Smooth muscle cell (in vitro differentiated cells): ENCODE results near the gene RFC5. TPM values are rescaled to one million over a fixed set of nuclear protein-coding genes. Genes with fewer than 3 reads are reported as not detected.

Experiments
- DNase-seq: peaks from one replicate; lab custom pipeline; 2025; ENCODE audit not compliant: unreplicated experiment; lab: John Stamatoyannopoulos, UW
- H2AFZ ChIP-seq: fragments of 200-600 bp; sonication (generic); 2 replicates; pipeline ENCODE4 v1.6.0; 2016; ENCODE audit warnings: antibody characterized with exemption, low read depth, mild to moderate bottlenecking
- H3F3A ChIP-seq: fragments of 200-600 bp; sonication (generic); 2 replicates; pipeline ENCODE4 v1.6.0; 2017; ENCODE audit warnings: antibody characterized with exemption, low read depth
- H3K27ac ChIP-seq: fragments of 200-600 bp; sonication (generic); 2 replicates; pipeline ENCODE4 v1.5.1; 2016; ENCODE audit warnings: low read depth, mild to moderate bottlenecking
- H3K27me3 ChIP-seq: fragments of 200-600 bp; sonication (generic); 2 replicates; pipeline ENCODE4 v1.6.1; 2016; ENCODE audit warnings: low read depth, mild to moderate bottlenecking
- H3K36me3 ChIP-seq: fragments of 200-600 bp; sonication (generic); 2 replicates; pipeline ENCODE4 v1.5.1; 2016; ENCODE audit warnings: low read depth
- H3K4me1 ChIP-seq: fragments of 200-600 bp; sonication (generic); 2 replicates; pipeline ENCODE4 v1.5.1; 2016; ENCODE audit warnings: low read depth
- H3K4me2 ChIP-seq: fragments of 200-600 bp; sonication (generic); 2 replicates; pipeline ENCODE4 v1.6.0; 2016; ENCODE audit warnings: mild to moderate bottlenecking
- H3K4me3 ChIP-seq: fragments of 200-600 bp; sonication (generic); 2 replicates; pipeline ENCODE4 v1.5.1; 2016; ENCODE audit warnings: mild to moderate bottlenecking
- H3K79me2 ChIP-seq: fragments of 200-600 bp; sonication (generic); 2 replicates; pipeline ENCODE4 v1.6.0; 2016; ENCODE audit warnings: low read depth, mild to moderate bottlenecking
- H3K9ac ChIP-seq: fragments of 200-600 bp; sonication (generic); 2 replicates; pipeline ENCODE4 v1.6.0; 2016; ENCODE audit warnings: low read depth
- H3K9me3 ChIP-seq: fragments of 200-600 bp; sonication (generic); replicated peaks from 2 replicates; pipeline ENCODE4 v1.5.1; 2016; ENCODE audit warnings: low read depth
- H4K20me1 ChIP-seq: fragments of 200-600 bp; sonication (generic); 2 replicates; pipeline ENCODE4 v1.6.0; 2016; ENCODE audit warnings: low read depth
- WGBS: methylation state at CpG from one replicate; pipeline ENCODE4 v1.1.7; 2016; ENCODE audit warnings: low lambda C conversion rate; 5-methylcytosine and 5-hydroxymethylcytosine counted together
- polyA plus RNA-seq: library from polyadenylated mRNA; unstranded; fragments of >200 nt; fragmentation: Nextera tagmentation; extraction: Ambion mirVana; gene quantifications from 2 replicates; pipeline ENCODE4 v1.2.1, GENCODE V29; 2016
- total RNA-seq: library from RNA; depleted of rRNA; stranded (reverse); fragments of >200 nt; gene quantifications from 2 replicates; pipeline ENCODE4 v1.2.3, GENCODE V29; 2014
- TF ChIP-seq, protein P1 (sequence below): fragments of 200-600 bp; sonication (generic); IDR thresholded peaks from 2 replicates; pipeline ENCODE4 v1.5.1; 2017; ENCODE audit warnings: borderline replicate concordance, mild to moderate bottlenecking, antibody characterized with exemption; ENCODE audit not compliant: insufficient read depth, poor library complexity, severe bottlenecking

The RFC5 gene
- total and polyA plus RNA-seq, 2 experiments from 2014 or later: 16.4 to 27.1 TPM

DNA sequence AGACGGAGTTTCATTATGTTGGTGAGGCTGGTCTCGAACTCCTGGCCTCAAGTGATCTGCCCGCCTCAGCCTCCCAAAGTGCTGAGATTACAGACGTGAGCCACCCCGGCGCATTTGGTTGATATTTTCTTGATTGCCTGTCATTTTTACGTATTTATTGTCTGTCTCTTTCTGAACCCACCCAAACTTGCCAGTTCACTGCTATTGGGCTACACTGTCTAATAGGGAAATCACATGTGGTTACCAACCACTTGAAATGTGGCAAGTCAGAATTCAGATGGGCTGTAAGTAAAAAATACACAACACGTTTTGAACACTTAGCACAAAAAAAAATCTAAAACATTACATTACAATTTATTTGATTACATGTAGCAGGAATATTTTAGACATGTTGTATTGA is 42.4 kb downstream of the RFC5 start:
- Histone ChIP-seq H3K4me2 (no peak overlapping the region), H3K4me3 (no peak overlapping the region), H3K27me3 (no peaks in the 10 kb centered on the region), H3K79me2 (peaks cover 60% of the 10 kb centered on the region), H3K9ac (no peak overlapping the region), H3K9me3 (no peaks in the 10 kb centered on the region), H4K20me1 (peaks cover 4% of the 10 kb centered on the region), H3K4me1 (peaks cover 24% of the 10 kb centered on the region), H3K27ac (peak overlapping the region; percentile 91), H3K36me3 (no peaks in the 10 kb centered on the region), H3F3A (peaks cover 12% of the 10 kb centered on the region), H2AFZ (no peak overlapping the region)
- WGBS: 98% methylated on average over 8 of the region's 8 CpGs
- TF ChIP-seq, protein P1, sequence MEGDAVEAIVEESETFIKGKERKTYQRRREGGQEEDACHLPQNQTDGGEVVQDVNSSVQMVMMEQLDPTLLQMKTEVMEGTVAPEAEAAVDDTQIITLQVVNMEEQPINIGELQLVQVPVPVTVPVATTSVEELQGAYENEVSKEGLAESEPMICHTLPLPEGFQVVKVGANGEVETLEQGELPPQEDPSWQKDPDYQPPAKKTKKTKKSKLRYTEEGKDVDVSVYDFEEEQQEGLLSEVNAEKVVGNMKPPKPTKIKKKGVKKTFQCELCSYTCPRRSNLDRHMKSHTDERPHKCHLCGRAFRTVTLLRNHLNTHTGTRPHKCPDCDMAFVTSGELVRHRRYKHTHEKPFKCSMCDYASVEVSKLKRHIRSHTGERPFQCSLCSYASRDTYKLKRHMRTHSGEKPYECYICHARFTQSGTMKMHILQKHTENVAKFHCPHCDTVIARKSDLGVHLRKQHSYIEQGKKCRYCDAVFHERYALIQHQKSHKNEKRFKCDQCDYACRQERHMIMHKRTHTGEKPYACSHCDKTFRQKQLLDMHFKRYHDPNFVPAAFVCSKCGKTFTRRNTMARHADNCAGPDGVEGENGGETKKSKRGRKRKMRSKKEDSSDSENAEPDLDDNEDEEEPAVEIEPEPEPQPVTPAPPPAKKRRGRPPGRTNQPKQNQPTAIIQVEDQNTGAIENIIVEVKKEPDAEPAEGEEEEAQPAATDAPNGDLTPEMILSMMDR: no peak
- DNase-seq: no peak

DNA sequence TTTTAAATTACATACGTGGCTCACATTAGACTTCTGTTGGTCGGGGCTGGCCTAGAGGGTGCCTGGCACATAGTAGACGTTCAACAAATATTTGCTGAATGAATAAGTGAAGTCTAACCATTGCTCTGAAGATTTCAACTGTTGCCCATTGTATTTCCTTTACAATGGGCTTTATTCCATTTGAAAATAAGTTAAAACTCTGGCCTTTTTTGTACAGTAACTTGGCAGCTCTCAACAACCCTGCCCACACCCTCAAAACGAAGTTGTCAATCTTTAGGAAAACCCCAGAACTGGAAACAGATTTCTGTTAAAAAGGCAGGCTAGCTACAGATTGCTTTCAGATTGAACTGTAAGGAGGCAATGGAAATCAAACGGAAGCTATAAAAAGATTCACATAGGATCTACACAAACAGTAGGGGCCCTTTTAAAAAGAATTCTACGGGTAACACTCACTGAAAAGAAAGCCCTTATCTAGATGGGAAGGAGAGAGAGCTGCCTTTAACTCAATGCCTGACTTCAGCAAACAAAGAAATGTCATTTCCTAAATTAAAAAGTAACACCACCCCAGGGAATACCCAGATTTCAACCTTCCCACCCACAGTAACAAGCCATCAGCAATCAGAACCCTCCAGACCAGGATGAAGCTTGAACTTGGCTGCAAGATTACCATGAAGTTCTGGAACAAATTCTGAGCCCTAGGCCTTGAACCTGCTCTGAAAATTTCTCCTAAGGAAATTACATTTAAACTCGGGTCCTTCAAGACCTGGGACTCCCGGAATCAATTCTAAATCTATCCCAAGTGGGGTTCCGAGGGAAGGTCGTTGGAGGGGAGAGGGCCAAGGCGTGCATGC is 43.1 kb downstream of the RFC5 start:
- Histone ChIP-seq H3K4me2 (peak overlapping the region; percentile 95), H3K4me1 (peaks cover 29% of the 10 kb centered on the region), H3F3A (peaks cover 12% of the 10 kb centered on the region), H3K27me3 (no peaks in the 10 kb centered on the region), H2AFZ (peak overlapping the region; percentile 5), H4K20me1 (peaks cover 4% of the 10 kb centered on the region), H3K79me2 (peaks cover 55% of the 10 kb centered on the region), H3K36me3 (no peaks in the 10 kb centered on the region), H3K9ac (peak overlapping the region; percentile 97), H3K27ac (peak overlapping the region; percentile 91), H3K9me3 (no peaks in the 10 kb centered on the region), H3K4me3 (peak overlapping the region; percentile 91)
- 17% methylated on average over 11 of the region's 11 CpGs for WGBS
- TF ChIP-seq, protein P1: no peak
- no peak for DNase-seq

DNA sequence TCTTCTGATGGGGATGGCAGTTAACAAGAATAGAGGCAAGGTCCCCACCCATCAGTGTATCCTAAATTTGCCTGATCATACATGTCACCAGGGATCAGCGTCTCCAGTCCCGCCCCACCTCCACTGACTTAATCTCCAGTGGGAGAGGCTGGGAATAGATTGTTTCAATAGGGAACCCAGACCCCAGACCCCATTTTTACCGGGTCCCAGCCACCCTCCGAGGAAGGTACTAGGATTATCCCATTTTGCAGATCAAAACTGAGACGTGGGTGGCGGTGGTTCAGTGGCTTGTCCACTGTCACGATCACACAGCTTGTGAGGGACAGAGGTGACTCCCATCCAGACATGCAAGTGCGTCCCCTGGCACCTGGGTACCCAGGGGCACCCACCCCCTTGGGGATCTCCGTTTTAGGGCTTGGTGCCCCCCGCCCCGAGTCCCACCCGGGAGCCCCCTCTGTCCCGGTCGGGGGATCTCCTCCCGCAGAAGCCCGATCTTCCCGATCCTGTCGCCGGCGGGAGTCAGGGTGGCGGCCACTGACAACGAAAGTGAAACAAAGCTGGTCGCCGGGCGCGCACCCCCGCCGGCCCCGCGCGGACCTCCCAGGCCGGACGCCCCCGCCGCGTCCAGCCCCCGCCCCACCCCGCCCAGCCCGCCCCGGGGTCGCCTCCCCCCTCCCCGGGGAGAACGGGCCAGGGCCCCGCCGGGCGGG is 44.0 kb downstream of the RFC5 start:
- WGBS: under 1% methylated on average over 17 of the region's 46 CpGs
- peaks cover 12% of the 10 kb centered on the region for H3F3A ChIP-seq
- H3K9me3 ChIP-seq: no peaks in the 10 kb centered on the region
- no peaks in the 10 kb centered on the region for H3K27me3 ChIP-seq
- peak overlapping the region; percentile 91 for H3K4me3 ChIP-seq
- peak overlapping the region; percentile 95 for H3K4me2 ChIP-seq
- no peaks in the 10 kb centered on the region for H3K36me3 ChIP-seq
- DNase-seq: peak; percentile 46
- peak overlapping the region; percentile 5 for H2AFZ ChIP-seq
- H3K4me1 ChIP-seq: peaks cover 29% of the 10 kb centered on the region
- peak overlapping the region; percentile 97 for H3K9ac ChIP-seq
- H3K27ac ChIP-seq: peak overlapping the region; percentile 91
- H3K79me2 ChIP-seq: peaks cover 47% of the 10 kb centered on the region
- H4K20me1 ChIP-seq: no peaks in the 10 kb centered on the region
- TF ChIP-seq, protein P1: no peak
